ENCODE data around the gene CASP8AP2. TPM values are rescaled to one million over a fixed set of nuclear protein-coding genes. Genes with fewer than 3 reads are reported as not detected.
A peak's percentile ranks its signal among the peaks of the same experiment; 100 is the strongest.

CASP8AP2 gene
- polyA plus RNA-seq, 1 donor from 2014 or later, result 16.8 TPM

DNA sequence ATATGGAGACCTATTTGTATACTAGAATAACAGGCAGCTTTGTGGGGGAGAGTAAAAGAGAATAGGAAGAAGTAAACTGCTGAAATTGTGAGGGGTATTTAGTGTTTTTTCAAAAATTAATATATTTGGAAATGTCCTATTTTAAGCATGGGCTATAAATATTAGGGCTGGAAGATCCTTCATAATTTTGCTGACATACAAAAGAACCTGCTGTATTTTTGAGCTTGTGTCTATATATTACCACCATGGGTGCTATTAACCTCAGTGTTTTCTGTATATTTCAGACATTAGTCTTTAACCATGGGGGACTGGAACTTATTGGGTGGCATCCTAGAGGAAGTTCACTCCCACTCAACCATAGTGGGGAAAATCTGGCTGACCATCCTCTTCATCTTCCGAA is 64.5 kb downstream of the CASP8AP2 start, which contains the start of gene GJA10:
Gene GJA10 (plus strand): TSS at position 301 of the 400 bp plus-strand sequence. CDS start 0 bp downstream, at position 301.
- no peak for TF ChIP-seq RAD21 (conservative IDR thresholded peaks at IDR 0.05)
- TF ChIP-seq EZH2 (IDR thresholded peaks at IDR 0.05; ENCODE audit: borderline replicate concordance, insufficient read depth, low read length, poor library complexity, severe bottlenecking), result no peak
- TF ChIP-seq, protein P1, sequence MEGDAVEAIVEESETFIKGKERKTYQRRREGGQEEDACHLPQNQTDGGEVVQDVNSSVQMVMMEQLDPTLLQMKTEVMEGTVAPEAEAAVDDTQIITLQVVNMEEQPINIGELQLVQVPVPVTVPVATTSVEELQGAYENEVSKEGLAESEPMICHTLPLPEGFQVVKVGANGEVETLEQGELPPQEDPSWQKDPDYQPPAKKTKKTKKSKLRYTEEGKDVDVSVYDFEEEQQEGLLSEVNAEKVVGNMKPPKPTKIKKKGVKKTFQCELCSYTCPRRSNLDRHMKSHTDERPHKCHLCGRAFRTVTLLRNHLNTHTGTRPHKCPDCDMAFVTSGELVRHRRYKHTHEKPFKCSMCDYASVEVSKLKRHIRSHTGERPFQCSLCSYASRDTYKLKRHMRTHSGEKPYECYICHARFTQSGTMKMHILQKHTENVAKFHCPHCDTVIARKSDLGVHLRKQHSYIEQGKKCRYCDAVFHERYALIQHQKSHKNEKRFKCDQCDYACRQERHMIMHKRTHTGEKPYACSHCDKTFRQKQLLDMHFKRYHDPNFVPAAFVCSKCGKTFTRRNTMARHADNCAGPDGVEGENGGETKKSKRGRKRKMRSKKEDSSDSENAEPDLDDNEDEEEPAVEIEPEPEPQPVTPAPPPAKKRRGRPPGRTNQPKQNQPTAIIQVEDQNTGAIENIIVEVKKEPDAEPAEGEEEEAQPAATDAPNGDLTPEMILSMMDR (IDR thresholded peaks at IDR 0.05; ENCODE audit: poor library complexity, severe bottlenecking), result no peak
- TF ChIP-seq POLR2AphosphoS5 (IDR thresholded peaks at IDR 0.05), result no peak
- no peak for TF ChIP-seq TAF1 (IDR thresholded peaks at IDR 0.05; ENCODE audit: low read depth)
- TF ChIP-seq, protein P2, sequence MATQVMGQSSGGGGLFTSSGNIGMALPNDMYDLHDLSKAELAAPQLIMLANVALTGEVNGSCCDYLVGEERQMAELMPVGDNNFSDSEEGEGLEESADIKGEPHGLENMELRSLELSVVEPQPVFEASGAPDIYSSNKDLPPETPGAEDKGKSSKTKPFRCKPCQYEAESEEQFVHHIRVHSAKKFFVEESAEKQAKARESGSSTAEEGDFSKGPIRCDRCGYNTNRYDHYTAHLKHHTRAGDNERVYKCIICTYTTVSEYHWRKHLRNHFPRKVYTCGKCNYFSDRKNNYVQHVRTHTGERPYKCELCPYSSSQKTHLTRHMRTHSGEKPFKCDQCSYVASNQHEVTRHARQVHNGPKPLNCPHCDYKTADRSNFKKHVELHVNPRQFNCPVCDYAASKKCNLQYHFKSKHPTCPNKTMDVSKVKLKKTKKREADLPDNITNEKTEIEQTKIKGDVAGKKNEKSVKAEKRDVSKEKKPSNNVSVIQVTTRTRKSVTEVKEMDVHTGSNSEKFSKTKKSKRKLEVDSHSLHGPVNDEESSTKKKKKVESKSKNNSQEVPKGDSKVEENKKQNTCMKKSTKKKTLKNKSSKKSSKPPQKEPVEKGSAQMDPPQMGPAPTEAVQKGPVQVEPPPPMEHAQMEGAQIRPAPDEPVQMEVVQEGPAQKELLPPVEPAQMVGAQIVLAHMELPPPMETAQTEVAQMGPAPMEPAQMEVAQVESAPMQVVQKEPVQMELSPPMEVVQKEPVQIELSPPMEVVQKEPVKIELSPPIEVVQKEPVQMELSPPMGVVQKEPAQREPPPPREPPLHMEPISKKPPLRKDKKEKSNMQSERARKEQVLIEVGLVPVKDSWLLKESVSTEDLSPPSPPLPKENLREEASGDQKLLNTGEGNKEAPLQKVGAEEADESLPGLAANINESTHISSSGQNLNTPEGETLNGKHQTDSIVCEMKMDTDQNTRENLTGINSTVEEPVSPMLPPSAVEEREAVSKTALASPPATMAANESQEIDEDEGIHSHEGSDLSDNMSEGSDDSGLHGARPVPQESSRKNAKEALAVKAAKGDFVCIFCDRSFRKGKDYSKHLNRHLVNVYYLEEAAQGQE (IDR thresholded peaks at IDR 0.05; ENCODE audit: borderline replicate concordance), result no peak
- TF ChIP-seq SMC3 (conservative IDR thresholded peaks at IDR 0.05; ENCODE audit: poor library complexity), result no peak
- TF ChIP-seq MXI1 (conservative IDR thresholded peaks at IDR 0.05; ENCODE audit: poor library complexity, severe bottlenecking), result no peak
- TF ChIP-seq EP300 (conservative IDR thresholded peaks at IDR 0.05; ENCODE audit: poor library complexity, severe bottlenecking), result no peak

DNA sequence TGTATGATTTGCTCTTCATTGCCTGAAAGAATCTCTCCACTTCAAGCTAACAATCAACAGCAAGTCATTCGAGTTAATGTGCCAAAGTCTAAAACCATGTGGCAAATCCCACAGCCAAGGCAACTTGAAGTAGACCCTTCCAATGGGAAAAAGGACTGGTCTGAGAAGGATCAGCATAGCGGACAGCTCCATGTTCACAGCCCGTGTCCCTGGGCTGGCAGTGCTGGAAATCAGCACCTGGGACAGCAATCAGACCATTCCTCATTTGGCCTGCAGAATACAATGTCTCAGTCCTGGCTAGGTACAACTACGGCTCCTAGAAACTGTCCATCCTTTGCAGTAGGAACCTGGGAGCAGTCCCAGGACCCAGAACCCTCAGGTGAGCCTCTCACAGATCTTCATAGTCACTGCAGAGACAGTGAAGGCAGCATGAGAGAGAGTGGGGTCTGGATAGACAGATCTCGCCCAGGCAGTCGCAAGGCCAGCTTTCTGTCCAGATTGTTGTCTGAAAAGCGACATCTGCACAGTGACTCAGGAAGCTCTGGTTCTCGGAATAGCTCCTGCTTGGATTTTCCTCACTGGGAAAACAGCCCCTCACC is 65.7 kb downstream of the CASP8AP2 start:
- no peaks in the 10 kb centered on the region for H3K9me3 ChIP-seq (ENCODE audit: low read length)
- no peaks in the 10 kb centered on the region for H3F3A ChIP-seq (ENCODE audit: insufficient read depth, low read length, poor library complexity, severe bottlenecking)
- H3K27me3 ChIP-seq (ENCODE audit: insufficient read depth, low read depth, low read length), result peaks cover 3% of the 10 kb centered on the region
- no peak overlapping the region for H3K27ac ChIP-seq (ENCODE audit: low read length)
- no peaks in the 10 kb centered on the region for H3K79me2 ChIP-seq (replicated peaks; ENCODE audit: insufficient read depth, low read length)
- H3K4me2 ChIP-seq (ENCODE audit: low read length), result no peak overlapping the region
- H3K9ac ChIP-seq (ENCODE audit: low read length), result no peak overlapping the region
- TF ChIP-seq MXI1 (conservative IDR thresholded peaks at IDR 0.05; ENCODE audit: poor library complexity, severe bottlenecking), result no peak
- TF ChIP-seq, protein P2 (IDR thresholded peaks at IDR 0.05; ENCODE audit: borderline replicate concordance), result peak; percentile 60
- TF ChIP-seq, protein P1 (IDR thresholded peaks at IDR 0.05; ENCODE audit: poor library complexity, severe bottlenecking), result no peak
- TF ChIP-seq TAF1 (IDR thresholded peaks at IDR 0.05; ENCODE audit: low read depth), result no peak
- no peak for TF ChIP-seq EP300 (conservative IDR thresholded peaks at IDR 0.05; ENCODE audit: poor library complexity, severe bottlenecking)
- TF ChIP-seq POLR2AphosphoS5 (IDR thresholded peaks at IDR 0.05), result no peak
- no peak overlapping the region for H2AFZ ChIP-seq (ENCODE audit: low read depth, low read length)
- H3K4me3 ChIP-seq (ENCODE audit: low read length), result no peak overlapping the region
- no peaks in the 10 kb centered on the region for H3K9me2 ChIP-seq (ENCODE audit: insufficient read depth, low read length)
- H4K20me1 ChIP-seq (ENCODE audit: insufficient read depth), result no peaks in the 10 kb centered on the region
- no peaks in the 10 kb centered on the region for H3K36me3 ChIP-seq (ENCODE audit: insufficient read depth, low read length)

More for the DNA sequence above, 64.5 kb downstream of the CASP8AP2 start, which contains the start of gene GJA10:
- H3K9ac ChIP-seq (ENCODE audit: low read length), result no peak within 1 kb of the TSS
- no peaks in the 10 kb centered on the region for H3K36me3 ChIP-seq (ENCODE audit: insufficient read depth, low read length)
- no peak within 1 kb of the TSS for H3K4me2 ChIP-seq (ENCODE audit: low read length)
- H3K27me3 ChIP-seq (ENCODE audit: insufficient read depth, low read depth, low read length), result peaks cover 3% of the 10 kb centered on the region
- no peak within 1 kb of the TSS for H2AFZ ChIP-seq (ENCODE audit: low read depth, low read length)
- H3K79me2 ChIP-seq (replicated peaks; ENCODE audit: insufficient read depth, low read length), result no peaks in the 10 kb centered on the region
- H3F3A ChIP-seq (ENCODE audit: insufficient read depth, low read length, poor library complexity, severe bottlenecking), result no peaks in the 10 kb centered on the region
- no peaks in the 10 kb centered on the region for H4K20me1 ChIP-seq (ENCODE audit: insufficient read depth)
- no peak within 1 kb of the TSS for H3K4me3 ChIP-seq (ENCODE audit: low read length)
- H3K9me2 ChIP-seq (ENCODE audit: insufficient read depth, low read length), result no peaks in the 10 kb centered on the region
- H3K27ac ChIP-seq (ENCODE audit: low read length), result no peak within 1 kb of the TSS
- H3K9me3 ChIP-seq (ENCODE audit: low read length), result no peaks in the 10 kb centered on the region
